Stimulated activated CD4-positive, alpha-beta T cell treated with anti-CD3 and anti-CD28 coated beads, TNF-alpha, amount 100 ng/mL, for 48 hours (primary cell): Measurements from ENCODE around the gene DNAH10.
"Not testable (repeated sequence)": the region's sequence is repeated elsewhere in the genome, so short reads cannot be mapped to it uniquely, and the experiment has no call there.

Experiments
- DNase-seq, 3 donors: peaks; one replicate each; pipeline ENCODE4 v3.0.0-alpha.2; 2020; ENCODE audit warnings: low read depth in 3 of 3

DNAH10 gene

DNA sequence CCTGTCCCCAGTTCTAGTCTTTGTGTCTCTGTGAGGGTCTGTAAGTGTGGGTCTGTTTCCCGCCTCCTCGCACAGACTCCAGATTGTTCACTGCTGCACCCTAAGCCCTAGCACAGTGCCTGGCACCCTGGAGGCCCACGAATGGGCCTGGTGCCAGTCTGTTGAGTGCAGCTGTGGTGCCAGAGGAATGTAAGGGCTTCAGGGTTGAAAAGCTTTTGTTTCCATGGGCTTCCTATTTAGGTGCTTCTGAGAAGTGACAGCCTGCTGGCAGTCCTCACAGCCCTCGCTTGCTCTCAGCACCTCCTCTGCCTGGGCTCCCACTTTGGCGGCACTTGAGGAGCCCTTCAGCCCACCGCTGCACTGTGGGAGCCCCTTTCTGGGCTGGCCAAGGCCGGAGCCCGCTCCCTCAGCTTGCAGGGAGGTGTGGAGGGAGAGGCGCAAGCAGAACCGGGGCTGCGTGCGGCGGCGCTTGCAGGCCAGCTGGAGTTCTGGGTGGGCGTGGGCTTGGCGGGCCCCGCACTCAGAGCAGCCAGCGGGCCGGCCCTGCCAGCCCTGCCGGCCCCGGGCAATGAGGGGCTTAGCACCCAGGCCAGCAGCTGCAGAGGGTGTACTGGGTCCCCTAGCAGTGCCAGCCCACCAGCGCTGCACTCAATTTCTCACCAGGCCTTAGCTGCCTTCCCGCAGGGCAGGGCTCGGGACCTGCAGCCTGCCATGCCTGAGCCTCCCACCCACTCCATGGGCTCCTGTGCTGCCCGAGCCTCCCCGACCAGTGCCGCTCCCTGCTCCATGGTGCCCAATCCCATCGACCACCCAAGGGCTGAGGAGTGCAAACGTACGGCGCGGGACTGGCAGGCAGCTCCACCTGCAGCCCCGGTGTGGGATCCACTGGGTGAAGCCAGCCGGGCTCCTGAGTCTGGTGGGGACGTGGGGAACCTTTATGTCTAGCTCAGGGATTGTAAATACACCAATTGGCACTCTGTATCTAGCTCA lies 184.7 kb downstream of the DNAH10 start:
- not testable (repeated sequence) for DNase-seq

DNA sequence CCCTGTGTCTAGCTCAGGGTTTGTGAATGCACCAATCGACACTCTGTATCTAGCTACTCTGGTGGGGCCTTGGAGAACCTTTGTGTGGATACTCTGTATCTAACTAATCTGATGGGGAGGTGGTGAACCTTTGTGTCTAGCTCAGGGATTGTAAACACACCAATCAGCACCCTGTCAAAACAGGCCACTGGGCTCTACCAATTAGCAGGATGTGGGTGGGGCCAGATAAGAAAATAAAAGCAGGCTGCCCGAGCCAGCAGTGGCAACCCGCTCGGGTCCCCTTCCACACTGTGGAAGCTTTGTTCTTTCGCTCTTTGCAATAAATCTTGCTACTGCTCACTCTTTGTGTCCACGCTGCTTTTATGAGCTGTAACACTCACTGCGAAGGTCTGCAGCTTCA lies 185.4 kb downstream of the DNAH10 start:
- DNase-seq = not testable (repeated sequence)

DNA sequence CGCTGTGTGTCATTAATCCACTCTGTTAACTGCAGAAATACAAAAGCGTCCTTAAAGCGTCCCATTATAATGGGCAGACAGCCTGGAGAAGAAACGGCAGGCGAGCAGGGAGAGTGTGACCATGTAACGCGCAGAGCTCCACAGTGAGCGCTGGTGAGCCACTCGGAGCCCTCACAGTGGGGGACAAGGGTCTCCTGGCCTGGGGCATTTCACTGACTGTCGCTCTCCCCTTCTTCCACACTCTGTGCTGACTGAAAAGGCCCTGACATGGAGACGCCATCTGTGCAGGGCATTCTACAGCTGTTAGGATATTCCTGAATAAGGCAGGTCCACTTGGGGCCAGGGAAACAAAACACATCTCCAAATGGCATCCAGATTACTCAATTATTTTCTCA lies 186.3 kb downstream of the DNAH10 start:
- no peak for DNase-seq

DNA sequence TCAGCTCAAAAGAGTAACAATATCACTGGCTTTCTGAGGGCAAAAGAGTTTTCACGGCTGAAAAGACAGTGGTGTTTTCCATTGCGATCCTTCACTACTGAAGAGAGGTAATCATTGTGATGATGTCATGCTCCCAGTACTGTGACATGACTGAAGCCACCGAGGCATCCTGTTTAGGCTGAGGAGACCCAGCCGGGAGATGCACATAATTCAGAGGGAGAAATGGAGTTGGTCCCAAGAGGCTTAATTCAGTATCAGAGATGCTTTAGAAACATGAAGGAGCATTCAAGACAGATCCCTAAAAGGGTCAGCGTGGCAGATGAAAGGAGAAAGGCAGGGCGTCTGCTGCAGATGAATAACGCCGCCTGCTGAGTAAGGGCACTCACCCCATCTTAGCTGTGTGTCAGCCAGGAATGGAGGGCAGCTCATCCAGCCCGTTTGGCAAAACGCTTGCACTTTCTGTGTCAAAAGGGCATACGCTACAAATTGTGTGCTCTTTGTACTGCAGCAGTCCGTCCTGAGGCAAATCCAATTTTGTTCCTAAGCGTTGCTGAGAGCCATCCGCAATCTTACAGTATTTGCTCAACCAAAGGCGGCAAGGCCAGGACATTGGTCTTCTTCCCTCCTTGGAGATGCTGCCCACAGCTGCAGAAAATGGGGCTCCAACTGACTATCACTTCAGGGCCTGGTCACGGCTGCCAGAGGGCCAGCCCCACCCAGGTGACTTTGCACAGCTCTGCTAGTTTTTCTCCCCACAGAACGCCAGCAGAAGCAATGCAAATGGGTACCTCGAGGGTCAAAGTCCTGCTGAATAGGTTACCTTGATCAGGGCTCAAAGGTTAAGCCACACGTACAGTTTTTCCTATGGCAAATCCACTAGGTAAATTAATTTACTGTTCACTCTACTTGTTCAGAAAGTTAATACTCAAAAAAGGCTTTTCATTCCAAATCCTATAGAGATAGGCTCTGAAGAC lies 187.0 kb downstream of the DNAH10 start:
- no peak for DNase-seq

DNA sequence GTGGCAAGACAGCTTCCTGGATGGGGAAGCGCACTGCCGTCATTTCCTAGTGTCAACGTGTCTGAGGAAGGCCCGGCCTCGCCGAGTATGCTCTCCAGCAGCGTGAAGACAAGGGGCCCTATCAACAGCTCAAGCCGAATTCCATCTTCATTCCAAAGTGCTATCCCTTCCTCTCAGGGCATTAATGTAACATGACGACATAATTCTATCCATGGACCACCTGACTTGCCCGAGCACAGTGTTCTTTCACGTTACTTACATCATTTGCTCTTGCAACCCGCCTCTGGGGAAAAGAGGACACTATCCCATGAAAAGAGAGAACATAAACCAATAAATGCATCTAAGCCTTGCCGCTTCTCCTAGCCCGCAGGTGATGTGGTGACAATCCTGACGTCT lies 187.7 kb downstream of the DNAH10 start:
- no peak for DNase-seq

DNA sequence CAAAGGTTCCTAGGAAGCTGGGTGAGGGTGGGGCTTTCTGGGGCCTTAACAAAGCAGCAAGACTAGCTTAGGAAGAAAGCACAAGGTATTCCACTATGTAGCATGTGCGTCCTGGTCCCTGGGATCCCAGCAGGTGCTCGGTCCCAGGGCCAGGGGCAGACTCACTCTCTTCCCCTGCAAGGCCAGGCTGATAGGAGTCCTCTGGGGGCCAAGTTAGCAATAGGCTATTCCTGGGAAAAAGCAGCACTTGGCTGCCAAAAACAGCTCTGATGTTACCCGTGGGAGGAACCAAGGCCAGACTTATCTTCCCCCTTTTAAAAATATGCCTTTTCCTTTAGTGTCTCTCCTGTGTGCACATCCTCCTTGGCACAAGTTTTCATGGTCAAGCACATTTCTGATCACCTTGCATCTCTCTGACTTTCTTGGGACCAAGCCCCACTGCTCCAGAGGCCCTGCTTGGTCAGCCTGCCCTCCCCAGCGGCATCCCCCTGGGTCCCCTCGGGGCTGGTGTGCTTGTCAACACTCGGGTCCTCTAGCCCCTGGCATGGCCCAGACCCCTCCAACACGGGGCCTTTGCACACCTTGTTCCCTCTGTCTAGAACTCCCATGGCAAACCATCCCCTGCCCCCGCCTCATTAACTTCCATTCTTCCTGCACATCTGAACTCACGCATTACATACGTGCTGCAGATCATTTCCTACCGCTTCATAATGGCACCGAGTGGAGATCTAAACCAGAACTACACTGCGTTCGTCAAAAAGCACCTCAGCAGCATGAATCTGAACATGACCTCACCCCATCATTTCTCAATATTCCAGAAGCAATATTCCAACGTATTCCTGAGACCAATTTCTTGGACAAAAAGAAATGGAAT lies 188.6 kb downstream of the DNAH10 start:
- DNase-seq = no peak

DNA sequence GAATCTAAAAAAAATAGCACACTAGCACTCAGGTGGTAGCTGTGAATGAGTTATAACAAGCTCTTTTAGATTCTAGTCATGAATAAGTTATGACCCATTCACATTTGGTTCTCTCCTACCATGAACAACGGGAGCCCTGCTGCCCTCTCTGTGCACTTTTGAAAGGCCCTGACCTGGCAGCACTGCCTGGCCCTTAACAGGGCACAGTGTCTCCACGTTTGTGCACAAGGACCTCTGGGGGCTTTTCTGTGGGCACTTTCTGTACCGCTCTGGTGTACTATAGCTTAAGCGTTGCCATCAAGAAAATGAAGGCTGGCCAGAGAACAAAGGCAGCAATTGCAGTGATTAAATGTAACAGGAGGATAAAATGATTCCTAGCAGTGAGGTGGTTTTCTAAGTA lies 189.4 kb downstream of the DNAH10 start:
- DNase-seq = no peak

DNA sequence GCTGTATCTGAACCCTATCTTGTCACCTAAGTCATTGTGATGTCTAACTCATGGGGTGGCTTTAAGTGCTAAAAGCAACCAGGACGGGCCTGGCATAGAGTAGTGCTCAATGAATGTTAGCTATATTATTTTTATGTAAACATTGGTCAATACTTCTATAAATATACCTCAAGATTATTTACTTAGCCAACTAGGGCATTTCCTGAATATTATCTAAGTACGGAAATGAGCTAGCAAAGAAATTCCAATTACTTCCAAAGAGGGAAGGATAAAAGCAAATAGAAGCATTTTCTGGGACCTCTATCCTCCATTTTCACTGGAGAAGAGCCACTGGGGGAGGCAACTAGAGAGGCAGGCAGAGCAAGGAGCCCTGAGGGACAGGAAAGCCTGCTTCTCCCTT lies 189.9 kb downstream of the DNAH10 start:
- no peak for DNase-seq

DNA sequence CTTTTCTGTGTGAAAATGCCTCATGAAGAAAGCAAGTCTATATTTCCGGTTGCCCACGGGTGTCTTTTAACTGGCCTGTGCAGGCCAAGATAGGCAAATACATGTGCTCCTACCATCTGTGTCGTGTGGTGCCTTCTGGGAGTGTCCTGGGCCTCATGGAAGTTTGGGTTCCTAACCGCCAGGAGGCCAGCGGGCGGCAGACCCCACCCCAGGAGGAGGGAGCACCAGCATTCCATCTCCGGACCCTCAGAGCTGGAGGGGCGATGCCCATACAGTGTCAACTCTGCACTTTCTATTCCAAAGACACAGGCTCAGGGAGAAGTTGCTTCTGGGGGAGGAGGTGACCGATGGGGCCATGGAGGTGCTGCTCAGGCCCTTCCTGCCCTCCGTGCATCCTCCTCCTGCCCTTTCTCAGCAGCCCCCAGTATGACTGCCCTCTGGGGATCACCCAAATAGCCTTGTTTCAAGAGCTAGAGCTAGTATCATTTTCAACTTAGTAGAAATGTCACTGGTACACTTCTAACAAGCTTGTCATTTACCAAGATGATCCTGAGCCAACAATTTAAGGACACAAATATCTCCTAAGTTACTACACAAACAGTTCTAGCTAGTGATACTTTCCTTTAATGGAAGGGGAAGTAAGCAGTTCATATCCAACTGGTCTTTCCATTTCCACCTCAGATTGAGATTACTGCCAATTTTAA lies 192.7 kb downstream of the DNAH10 start:
- DNase-seq = no peak

DNA sequence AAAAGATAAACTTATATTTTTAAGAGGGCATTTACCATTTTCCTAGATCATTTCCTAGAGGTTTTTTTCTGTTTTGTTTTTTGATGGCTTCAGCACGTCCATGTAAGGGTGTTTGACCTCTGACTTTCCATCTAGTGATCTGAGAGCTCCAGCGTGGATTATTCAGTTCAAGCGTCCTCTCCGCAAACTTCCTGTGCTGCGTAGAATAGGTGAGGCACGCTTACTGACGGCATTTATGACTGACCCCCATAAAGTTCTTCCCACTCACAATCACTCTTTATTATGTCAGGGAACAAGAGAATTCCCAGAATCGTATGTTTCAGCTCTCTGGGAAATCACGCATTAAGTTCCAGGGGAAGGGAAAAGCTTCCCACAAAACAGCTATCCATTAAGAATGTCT lies 194.1 kb downstream of the DNAH10 start:
- no peak for DNase-seq

DNA sequence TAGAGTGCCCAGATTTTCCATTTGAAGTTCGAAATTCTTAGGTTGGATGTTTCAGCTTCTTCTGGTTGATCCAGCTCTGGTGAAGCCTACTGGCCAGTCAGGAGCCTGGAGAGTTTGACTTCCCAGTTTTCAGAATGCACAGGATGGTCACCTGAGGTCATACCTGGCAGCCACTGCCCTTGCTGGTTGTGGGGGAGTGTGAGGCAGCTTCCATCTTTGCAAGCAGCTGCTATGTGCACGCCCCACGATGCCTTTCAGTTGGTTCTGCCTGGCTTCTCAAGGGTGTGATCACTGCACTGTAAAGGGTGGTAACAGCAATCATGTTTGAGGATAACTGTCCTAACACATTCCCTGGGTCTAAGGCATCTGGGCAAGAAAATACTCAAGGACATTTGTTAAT lies 195.1 kb downstream of the DNAH10 start:
- no peak for DNase-seq

DNA sequence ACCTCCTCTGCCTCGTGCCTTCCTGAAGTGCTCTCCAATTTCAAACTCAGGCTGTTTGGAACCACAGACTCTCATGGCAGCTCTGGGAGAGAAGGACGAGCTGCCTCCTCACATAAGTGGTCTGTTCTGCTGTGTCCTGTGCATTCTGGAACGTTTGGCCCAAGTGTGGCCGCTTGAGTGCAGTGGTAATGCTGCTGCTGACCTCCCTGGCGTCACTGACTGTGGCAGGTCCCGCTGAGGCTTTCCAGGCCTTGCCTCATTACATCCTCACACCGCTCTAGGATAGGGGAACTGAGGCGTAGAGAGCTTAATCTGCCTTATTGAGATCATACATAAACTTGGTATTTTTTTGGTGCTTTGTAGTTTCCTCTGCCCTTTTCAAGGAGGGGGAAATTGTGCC lies 196.4 kb downstream of the DNAH10 start:
- no peak for DNase-seq

DNA sequence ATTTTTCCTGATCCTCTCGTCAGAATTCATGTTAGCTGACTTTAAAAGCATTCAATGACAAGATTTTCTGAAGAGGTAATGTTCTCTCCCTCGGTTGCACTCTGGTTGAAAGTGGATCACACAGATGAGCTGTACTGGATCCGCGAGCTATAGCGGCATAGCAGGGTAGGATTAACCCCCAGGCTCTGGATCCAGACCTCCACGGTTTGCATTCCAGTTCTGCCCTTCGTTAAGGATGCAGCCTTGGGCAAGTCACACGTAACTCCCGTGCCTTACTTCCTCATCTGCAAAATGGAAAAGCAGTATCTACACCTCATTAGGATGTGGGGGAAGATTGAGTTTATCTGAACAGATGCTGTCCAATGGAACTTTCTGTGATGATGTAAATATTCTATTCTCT lies 196.8 kb downstream of the DNAH10 start:
- no peak for DNase-seq

DNA sequence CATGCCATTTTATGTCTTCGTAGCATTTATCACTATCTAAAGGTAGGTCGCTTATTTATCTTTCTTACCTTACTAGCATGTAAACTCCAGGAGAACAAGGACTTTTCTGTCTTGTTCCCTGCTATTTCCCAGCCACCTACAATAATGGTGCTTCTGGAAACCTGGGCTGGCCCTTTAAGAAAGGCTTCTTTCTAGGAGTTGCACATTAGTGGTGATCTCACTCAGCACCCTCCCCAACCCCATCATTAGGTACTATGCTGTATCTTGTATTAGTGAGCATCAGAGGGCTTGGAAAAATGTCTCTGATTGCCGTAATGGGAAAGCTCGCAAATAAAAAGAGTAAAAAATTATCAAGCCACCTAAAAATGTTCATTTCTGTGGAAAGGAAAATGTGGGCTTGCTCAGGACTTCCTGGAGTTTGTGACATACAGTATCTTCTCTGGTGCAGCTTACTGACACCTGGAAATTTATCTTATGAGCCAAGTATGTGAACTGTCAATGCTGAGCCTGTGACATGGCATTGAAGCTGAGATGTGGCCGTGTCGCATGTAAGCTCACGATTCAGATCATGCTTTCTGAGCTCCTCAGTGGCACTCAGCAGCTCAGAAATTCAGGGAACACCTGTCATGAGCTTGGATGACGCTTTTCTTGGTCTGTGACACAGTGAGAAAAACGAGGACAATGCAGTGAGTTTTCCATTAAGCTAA lies 198.1 kb downstream of the DNAH10 start:
- DNase-seq = no peak

DNA sequence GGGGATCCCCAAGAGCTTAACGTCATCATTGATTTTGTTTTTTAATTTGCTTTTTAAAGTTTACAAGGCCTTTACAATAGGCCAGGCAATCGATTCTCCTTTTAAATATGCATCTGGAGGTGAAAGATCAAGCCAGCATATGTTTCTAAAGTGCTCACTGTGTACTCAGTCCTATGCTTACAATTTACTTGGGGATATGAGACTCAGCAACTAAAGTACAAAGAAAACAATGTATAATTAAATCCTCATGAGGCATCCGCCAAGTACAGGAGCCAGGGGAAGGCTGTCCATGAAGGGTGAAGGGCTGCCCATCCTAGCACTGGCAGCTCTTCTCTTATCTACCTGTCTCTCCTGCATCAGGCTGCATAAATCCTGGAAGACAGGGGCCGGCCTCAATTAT lies 198.8 kb downstream of the DNAH10 start:
- DNase-seq = no peak

DNA sequence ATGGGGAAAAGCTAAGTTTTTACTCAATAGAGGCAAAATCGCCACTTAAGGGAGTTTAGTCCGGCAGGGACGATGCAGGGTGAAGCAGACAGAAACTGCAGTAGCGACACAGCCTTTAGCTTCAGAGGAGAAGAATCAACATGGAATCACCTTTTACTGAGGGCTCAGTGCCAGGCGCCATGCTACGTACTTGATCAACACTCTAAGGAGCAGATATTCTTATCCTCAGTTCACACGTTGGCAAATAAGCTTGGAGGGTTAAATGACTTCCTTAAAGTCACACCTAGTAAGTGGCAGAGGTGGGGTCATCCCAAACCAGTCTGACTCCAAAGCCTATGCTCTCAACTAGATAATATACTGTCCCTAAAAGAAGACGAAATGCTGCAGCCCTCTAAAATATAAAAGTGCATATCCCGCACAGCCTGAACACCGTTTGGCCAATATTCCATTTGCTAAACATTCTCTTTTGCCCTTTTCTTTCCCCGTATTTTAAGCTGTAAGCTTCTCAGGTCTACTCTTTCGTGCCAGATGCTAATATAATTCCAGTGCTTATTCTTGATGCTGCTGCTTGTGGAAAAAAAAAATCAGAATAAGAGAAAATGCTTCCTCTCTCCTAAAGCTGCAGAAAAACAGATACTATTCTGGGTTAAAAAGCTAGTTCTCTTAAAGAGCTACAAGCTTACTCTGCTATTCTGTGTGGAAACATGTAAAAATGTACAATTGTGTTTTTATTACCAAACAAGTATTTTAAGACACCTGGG lies 199.7 kb downstream of the DNAH10 start:
- DNase-seq = no peak

DNA sequence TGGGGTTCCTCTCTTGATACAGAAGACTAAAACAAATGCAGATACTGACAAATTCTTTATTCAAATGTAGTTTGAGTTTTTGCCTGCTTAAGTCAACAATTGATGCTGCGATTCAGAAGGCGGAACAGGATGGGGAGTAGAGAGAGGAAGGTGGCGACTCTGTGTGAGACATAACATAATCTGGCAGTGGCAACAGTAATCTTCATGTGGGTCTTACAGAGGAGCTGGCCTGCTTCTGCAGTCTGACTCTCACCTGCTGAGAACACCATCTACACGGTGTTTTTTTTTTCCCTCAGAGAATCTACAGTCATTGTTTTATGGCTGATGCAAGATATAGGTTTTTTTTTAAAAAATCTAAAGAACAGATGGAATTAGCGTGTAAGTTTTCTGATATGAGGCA lies 200.4 kb downstream of the DNAH10 start:
- no peak for DNase-seq

DNA sequence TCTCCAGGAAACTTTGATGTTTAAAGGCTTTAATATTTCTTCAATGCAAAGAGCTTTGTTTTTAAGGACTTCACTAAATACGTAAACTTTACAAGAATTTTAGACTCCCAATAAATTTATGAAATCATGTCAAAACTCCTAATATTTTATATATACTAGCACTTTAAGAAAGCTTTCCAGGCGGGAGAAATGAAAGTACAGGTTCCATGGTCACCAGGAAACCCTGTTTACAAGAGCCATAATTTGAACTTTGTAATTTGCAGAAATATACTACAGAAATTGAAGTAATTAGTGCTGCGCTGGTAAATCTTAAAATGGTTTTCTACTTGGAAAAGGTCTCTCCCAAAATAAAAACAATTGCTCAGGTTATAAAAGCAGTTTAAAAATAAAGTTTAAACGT lies 201.7 kb downstream of the DNAH10 start:
- no peak for DNase-seq

DNA sequence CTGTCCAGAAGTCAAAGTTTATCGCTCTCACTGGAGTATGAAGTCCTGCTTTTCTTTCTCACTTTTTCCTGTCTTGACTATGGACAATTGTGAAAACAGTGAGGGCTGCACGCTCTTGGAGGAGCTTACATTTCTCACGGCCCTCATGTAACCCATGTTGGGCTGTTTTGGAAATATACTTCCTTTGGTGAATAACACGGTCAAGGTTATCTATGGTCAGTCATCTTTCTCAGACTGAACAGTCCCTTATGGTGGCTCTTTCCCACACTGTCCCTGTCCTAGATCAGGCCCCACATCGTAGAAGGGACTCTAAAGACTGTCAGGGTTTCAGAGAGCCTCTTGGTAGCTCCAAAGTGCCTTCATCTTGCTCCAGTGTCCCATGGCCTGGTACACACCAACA lies 203.3 kb downstream of the DNAH10 start:
- no peak for DNase-seq

DNA sequence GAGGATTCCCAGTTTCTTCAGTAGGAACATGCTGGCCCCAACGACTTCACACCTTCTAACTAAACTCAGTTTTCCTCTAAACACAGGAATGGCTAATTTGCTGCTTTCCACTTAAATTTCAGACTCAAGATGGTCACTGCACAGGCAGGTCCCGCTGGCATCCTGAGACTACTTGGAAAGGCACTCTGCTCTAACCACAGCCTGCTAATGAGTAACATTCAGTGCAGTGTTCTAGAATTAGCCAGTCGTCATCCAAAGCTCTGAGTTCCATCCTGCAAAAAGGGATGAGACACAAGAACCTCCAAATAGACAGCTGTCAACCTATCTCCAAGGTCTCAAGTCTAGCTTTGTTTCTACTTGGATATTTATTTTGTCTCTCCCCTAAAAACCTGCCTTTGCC lies 204.5 kb downstream of the DNAH10 start:
- DNase-seq = no peak
